ENCODE data around the gene CYTH2. TPM values are rescaled to one million over a fixed set of nuclear protein-coding genes. Genes with fewer than 3 reads are reported as not detected.
A peak's percentile ranks its signal among the peaks of the same experiment; 100 is the strongest.
"Not testable (repeated sequence)": the region's sequence is repeated elsewhere in the genome, so short reads cannot be mapped to it uniquely, and the experiment has no call there.

CYTH2 gene
- total RNA-seq, 1 donor from 2014 or later: 42.0 TPM

GRCh38 chr19:48511321-48511731, 42.2 kb downstream of the CYTH2 start:
- no peak for DNase-seq (ENCODE audit: low read depth in 2 of 2)

- no peak for DNase-seq (ENCODE audit: low read depth in 2 of 2)
Measured at GRCh38 chr19:48511800-48512503, 42.8 kb downstream of the CYTH2 start, which contains the start of gene LMTK3. Gene LMTK3, minus strand, starts transcription at chr19:48511835. Its CDS starts 259 bp downstream, at chr19:48511576.

GRCh38 chr19:48512504-48513288, 43.5 kb downstream of the CYTH2 start:
- no peak for DNase-seq (ENCODE audit: low read depth in 2 of 2)

GRCh38 chr19:48513289-48514122, 44.3 kb downstream of the CYTH2 start:
- DNase-seq (ENCODE audit: low read depth in 2 of 2): peak in 1 of 2 donors; percentile 66

GRCh38 chr19:48514123-48514458, 44.9 kb downstream of the CYTH2 start:
- DNase-seq (ENCODE audit: low read depth in 2 of 2): no peak

GRCh38 chr19:48516536-48516935, 47.4 kb downstream of the CYTH2 start:
- DNase-seq (ENCODE audit: low read depth in 2 of 2): no peak

GRCh38 chr19:48518207-48518606, 49.0 kb downstream of the CYTH2 start:
- DNase-seq (ENCODE audit: low read depth in 2 of 2): no peak

GRCh38 chr19:48519426-48519825, 50.3 kb downstream of the CYTH2 start:
- not testable (repeated sequence) for DNase-seq (ENCODE audit: low read depth in 2 of 2)

GRCh38 chr19:48520134-48520533, 51.0 kb downstream of the CYTH2 start:
- no peak for DNase-seq (ENCODE audit: low read depth in 2 of 2)

- DNase-seq (ENCODE audit: low read depth in 2 of 2): no peak
Measured at GRCh38 chr19:48524221-48524620, 55.1 kb downstream of the CYTH2 start.

- no peak for DNase-seq (ENCODE audit: low read depth in 2 of 2)
Measured at GRCh38 chr19:48524732-48525131, 55.6 kb downstream of the CYTH2 start.

GRCh38 chr19:48529156-48529555, 60.0 kb downstream of the CYTH2 start:
- no peak for DNase-seq (ENCODE audit: low read depth in 2 of 2)

GRCh38 chr19:48530066-48530720, 61.0 kb downstream of the CYTH2 start:
- DNase-seq (ENCODE audit: low read depth in 2 of 2): no peak

- DNase-seq (ENCODE audit: low read depth in 2 of 2): no peak
Measured at GRCh38 chr19:48530770-48531169, 61.6 kb downstream of the CYTH2 start.

Other genes with a start within 250 kb of the CYTH2 start
- 40.4 and 75.2 TPM in 2 replicates for gene CARD8, start 213.5 kb upstream of the CYTH2 start, total RNA-seq
- gene ZNF114, start 199.3 kb upstream of the CYTH2 start, total RNA-seq: 0.51 and 0.77 TPM in 2 replicates
- 3.3 and 3.4 TPM in 2 replicates for gene EMP3, start 143.8 kb upstream of the CYTH2 start, total RNA-seq
- gene TMEM143, start 105.4 kb upstream of the CYTH2 start, total RNA-seq: 1.6 and 1.8 TPM in 2 replicates
- not detected in 2 replicates for gene SYNGR4, start 105.0 kb upstream of the CYTH2 start, total RNA-seq
- 35.6 and 52.8 TPM in 2 replicates for gene KDELR1, start 77.8 kb upstream of the CYTH2 start, total RNA-seq
- gene GRIN2D, start 75.7 kb upstream of the CYTH2 start, total RNA-seq: 0.13 and 0.25 TPM in 2 replicates
- 14.8 and 22.8 TPM in 2 replicates for gene GRWD1, start 23.4 kb upstream of the CYTH2 start, total RNA-seq
- gene KCNJ14, start 13.8 kb upstream of the CYTH2 start, total RNA-seq: 0.13 TPM in 2 replicates
- gene LMTK3, start 42.5 kb downstream of the CYTH2 start, total RNA-seq: under 0.01 and 0.13 TPM in 2 replicates
- gene SULT2B1, start 82.8 kb downstream of the CYTH2 start, total RNA-seq: 0.13 TPM in 1 of 2 replicates, not detected in the other
- not detected in 2 replicates for gene SPACA4, start 137.4 kb downstream of the CYTH2 start, total RNA-seq
- 0.25 and 0.26 TPM in 2 replicates for gene FAM83E, start 145.7 kb downstream of the CYTH2 start, total RNA-seq
- gene RPL18, start 149.8 kb downstream of the CYTH2 start, total RNA-seq: 1,899 and 2,423 TPM in 2 replicates
- 3.9 and 6.3 TPM in 2 replicates for gene SPHK2, start 150.1 kb downstream of the CYTH2 start, total RNA-seq
- gene DBP, start 168.0 kb downstream of the CYTH2 start, total RNA-seq: 1.4 and 2.8 TPM in 2 replicates
- gene CA11, start 176.8 kb downstream of the CYTH2 start, total RNA-seq: 2.6 and 4.6 TPM in 2 replicates
- gene NTN5, start 203.6 kb downstream of the CYTH2 start, total RNA-seq: under 0.01 TPM in 1 of 2 replicates, not detected in the other
- not detected in 2 replicates for gene FUT2, start 226.6 kb downstream of the CYTH2 start, total RNA-seq